NCI-H2107 (cell line): Measurements from ENCODE around the gene RITA1.
A peak's percentile ranks its signal among the peaks of the same experiment; 100 is the strongest.
"Not testable (repeated sequence)": the region's sequence is repeated elsewhere in the genome, so short reads cannot be mapped to it uniquely, and the experiment has no call there.

ENCODE experiments used
- DNase-seq: peaks from one replicate; lab custom pipeline; 2025; lab: John Stamatoyannopoulos, UW

RITA1 gene

GRCh38 chr12:113185180-113186032 lies at the start of gene RITA1, which contains the start of gene DDX54:
RITA1 (plus strand) TSS chr12:113185721; CDS start chr12:113186747, 1,026 bp downstream.
DDX54 (minus strand) TSS chr12:113185478; CDS start chr12:113185451, 27 bp downstream.
- peak; percentile 59 for DNase-seq

DNA sequence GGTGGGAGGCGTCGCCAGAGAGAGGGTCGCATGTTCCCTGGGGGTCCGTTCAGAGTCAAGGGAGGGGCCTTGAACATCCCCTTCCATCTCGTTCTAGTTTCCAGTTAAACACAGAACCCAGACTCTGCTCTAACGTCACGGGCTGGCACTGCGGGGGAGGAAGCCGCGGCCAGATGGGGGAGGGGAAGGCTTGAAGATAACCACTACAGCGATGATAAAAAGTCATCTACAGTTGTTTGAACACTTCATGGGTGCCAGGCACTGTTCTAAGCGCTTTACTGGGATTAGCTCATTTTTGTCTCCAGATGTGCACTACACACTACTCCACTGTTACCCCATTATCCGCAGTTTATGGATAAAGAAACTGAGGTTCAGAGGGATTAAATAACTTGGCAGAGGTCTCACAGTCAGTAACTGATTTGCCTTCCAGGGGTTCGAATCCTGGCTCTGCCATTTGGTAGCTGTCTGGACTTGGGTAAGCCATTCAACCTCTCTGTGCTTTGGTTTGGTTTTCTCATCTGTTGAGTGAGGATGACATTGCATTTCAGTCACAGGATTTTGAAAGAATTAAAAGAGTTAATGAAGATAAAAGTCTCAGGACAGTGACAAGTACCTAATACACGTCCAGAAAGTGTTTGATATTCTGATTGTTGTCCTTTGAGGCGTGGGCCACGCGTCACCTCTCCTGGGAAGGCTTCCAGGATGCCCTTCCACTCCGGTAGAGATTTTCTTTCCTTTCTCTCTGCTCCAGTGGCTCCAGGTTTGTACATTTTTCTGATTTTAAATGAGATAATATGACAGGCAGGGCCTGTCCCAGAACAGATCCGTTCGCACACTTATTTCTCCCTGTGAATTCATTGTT lies 49.2 kb upstream of the RITA1 start:
- no peak for DNase-seq

DNA sequence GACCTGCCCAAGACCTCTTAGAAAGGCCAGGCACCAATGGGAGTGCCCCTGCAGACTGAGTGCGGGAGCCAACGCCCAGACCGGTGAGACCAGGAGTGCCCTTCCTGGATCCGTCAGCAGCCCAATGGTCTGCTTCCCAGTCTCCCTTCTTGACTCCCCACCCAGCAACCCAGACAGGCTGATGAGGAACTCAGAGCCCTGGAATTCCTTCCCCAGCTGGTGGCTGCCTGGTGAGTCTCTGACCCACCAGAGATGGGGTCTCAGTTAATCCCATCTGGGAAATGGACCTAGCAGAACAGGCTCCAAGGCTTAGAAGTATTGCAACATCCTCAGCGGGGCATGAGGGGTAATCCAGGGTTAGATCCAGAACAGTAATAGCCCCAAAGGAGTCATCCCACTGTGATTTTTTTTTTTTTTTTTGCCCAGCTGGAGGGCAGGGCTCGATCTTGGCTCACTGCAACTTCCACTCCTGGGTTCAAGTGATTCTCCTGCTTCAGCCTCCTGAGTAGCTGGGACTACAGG lies 48.5 kb upstream of the RITA1 start:
- no peak for DNase-seq

- no peak for DNase-seq
Measured at GRCh38 chr12:113137861-113138783, 47.4 kb upstream of the RITA1 start.

GRCh38 chr12:113138826-113139225 lies 46.7 kb upstream of the RITA1 start:
- DNase-seq = no peak

- DNase-seq = no peak
Measured at GRCh38 chr12:113140706-113141105, 44.8 kb upstream of the RITA1 start.

DNA sequence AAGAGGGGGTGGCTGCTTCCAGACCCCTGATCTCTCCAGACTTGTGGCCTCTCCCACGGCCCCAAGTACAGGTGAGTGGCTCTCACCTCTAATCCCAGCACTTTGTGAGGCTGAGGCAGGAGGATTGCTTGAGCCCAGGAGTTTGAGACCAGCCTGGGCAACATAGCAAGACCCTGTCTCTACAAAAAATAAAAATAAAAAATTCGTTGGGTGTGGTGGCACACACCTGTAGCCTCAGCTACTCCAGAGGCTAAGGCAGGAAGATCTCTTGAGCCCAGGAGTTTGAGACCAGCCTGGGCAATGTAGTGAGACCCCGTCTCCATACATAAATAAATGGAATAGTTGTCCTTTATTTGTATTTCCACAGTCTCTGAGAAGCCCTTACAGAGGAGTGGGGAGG lies 43.8 kb upstream of the RITA1 start:
- not testable (repeated sequence) for DNase-seq

GRCh38 chr12:113142173-113142885 lies 43.2 kb upstream of the RITA1 start:
- no peak for DNase-seq

- no peak for DNase-seq
Measured at GRCh38 chr12:113142886-113143332, 42.6 kb upstream of the RITA1 start.

DNA sequence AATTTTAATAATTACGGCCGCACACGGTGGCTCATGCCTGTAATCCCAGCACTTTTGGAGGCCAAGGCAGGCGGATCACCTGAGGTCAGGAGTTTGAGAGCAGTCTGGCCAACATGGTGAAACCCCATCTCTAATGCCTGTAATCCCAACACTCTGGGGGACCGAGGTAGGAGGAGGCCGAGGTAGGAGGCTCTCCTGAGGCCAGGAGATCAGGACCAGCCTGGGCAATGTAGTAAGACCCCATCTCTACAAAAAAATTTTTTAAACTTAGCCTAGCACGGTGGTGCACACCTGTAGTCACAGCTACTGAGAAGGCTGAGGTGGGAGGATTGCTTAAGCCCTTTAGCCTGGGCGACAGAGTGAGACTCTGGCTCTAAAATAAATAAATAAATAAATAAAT lies 41.6 kb upstream of the RITA1 start:
- DNase-seq = no peak

DNA sequence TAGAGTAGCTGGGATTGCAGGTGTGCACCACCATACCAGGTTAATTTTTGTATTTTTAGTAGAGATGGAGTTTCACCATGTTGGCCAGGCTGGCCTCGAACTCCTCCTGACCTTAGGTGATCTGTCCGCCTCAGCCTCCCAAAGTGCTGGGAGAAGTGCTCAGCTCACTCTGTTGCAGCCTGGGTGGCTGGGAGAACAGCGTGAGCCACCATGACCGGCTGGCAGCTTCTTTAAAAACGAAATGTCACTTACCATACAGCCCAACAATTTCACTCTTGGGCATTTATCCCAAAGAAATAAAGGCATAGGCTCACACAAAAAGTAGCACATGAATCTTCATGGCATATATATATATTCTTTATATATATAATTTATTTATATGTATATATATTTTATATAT lies 40.7 kb upstream of the RITA1 start:
- no peak for DNase-seq

GRCh38 chr12:113145720-113146551 lies 39.6 kb upstream of the RITA1 start:
- DNase-seq = no peak

- no peak for DNase-seq
Measured at GRCh38 chr12:113146999-113147398, 38.5 kb upstream of the RITA1 start.

DNA sequence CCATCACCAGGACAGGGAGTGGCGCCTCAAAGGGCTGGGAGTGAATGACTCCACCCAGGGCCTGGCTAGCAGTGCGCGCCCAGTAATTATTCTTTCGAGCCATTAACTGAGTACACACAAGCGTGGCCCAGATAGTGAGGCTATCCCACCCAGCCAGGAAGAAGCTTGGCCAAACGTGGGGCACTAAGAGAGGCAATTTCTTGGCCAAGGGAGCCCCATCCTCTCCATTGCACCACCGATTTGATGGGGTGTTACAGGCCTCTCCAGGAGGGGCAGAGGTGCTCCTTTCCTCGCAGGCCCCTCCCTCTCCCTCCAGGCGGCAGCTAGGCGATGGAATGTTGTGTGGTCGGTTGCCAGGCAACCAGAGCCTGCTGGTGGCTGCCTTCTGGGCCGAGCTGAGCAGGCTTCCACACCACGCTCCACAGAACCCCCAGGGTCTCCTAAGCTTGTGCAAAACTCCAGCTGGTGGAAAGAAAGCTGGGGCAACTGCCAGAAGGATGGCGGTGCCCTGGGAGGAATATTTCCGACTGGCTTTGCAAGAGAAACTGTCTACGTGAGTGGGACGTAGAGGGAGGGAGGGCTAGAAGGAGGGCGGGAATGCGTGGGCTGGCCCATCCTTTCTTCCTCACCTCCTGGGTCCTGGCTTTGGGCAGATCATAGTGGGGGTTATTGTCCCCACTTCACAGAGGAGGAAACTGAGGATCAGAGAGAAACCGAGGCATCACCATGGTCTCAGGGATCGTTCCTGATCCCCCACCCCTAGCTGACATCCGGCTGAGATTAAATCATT lies 36.0 kb upstream of the RITA1 start, which contains the start of gene CFAP73:
Gene CFAP73 (plus strand): TSS at position 364 of the 790 bp plus-strand sequence. CDS start 134 bp downstream, at position 498.
- DNase-seq = peak; percentile 51

GRCh38 chr12:113151655-113152054 lies 33.9 kb upstream of the RITA1 start:
- DNase-seq = no peak

DNA sequence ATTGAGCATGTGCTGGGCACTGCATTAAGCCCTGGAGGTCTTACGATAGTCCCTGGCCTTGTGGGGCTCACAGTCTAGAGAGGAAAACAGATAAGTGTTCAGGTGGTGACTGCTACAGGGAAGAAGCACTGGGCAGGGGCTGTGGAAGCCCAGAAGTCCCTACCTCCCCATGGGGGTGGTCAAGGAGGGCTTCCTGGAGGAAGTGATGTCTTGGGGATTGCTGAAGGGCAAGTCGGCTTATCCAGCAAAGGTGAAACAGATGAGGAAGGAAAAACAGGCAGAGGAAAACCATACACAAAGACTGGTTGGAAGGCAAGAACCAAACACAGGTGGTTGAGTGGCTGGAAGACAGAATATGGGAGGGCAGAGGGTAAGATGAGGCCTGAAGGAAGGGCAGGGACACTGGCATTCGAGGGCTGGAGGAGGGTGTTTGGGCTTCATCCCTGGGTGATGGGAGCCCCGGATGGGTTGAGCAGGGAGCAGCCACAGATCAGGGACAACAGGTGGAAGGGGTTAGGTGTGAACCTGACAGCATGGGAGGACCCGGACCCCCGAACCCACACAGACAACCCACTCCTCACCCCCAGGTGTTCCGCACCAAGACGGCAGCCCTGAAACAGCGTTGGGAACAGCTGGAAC lies 33.2 kb upstream of the RITA1 start:
- no peak for DNase-seq

DNA sequence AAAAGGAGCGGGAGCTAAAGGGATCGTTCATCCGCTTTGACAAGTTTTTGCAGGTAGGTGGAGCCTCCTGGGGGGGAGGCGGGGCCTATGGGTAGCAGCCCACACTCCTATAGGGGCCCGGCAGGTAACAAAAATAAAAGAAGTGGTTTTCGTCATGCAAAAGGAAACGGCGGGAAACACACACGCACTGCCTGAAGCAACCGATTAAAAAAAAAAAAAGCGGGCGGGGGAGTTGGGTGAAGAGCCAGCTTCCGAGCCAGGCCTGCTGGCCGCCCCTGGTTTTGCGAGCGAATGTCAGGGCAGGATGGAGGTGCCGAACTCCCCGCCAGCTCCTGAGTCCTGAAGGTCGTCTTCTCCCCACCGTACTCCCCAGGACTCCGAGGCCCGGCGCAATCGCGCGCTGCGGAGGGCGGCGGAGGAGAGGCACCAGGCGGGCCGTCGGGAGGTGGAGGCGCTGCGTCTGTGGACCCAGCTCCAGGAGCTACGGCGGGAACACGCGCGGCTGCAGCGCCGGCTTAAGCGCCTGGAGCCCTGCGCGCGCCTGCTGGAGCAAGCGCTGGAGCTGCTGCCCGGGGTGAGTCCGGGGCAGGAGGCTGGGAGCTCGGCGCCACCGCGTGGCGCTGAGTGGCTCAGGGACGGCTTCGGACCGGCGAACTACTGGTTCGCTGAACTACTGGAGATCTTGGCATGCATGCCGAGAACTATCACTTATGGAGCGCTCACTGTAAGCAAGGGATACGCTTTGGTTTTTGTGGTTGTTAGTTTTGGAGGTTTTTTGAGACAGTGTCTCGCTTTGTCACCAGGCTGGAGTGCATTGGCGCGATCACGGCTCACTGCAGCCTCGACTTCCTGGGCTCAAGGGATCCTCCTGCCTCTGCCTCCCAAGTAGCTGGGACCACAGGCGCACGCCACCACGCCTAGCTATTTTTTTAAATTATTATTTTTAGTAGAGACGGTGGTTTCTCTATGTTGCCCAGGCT lies 32.4 kb upstream of the RITA1 start:
- peak; percentile 56 for DNase-seq
